Small intestine (tissue), 7 donors: ENCODE data around the gene PCID2. TPM values are rescaled to one million over a fixed set of nuclear protein-coding genes. Genes with fewer than 3 reads are reported as not detected.

Source experiments
- DNase-seq, 2 donors: peaks; one replicate each; pipeline versions ENCODE4 v3.0.0 to v3.0.0-alpha.2; 2013
- FAIRE-seq: peaks from 2 replicates; lab custom pipeline; 2012; peaks lifted over from hg19 to GRCh38; lab: Jason Lieb, UNC
- H3K27ac ChIP-seq, 3 donors: one replicate each; pipeline ENCODE4 v1.5.1; 2013; ENCODE audit warnings: low read length in 2 of 3, mild to moderate bottlenecking in 2 of 3, control low read depth in 1 of 3, inconsistent platforms in 1 of 3, low read depth in 1 of 3, moderate library complexity in 1 of 3
- H3K27me3 ChIP-seq, 3 donors: one replicate each; pipeline ENCODE4 v1.6.1; 2013; ENCODE audit warnings: low read length in 3 of 3, inconsistent platforms in 1 of 3; ENCODE audit not compliant: control insufficient read depth in 3 of 3, insufficient read depth in 3 of 3
- H3K36me3 ChIP-seq, 3 donors: one replicate each; pipeline ENCODE4 v1.6.1; 2013; ENCODE audit warnings: low read length in 3 of 3, inconsistent platforms in 1 of 3, low read depth in 1 of 3, mild to moderate bottlenecking in 1 of 3, moderate library complexity in 1 of 3; ENCODE audit not compliant: control insufficient read depth in 3 of 3, insufficient read depth in 2 of 3
- H3K4me1 ChIP-seq, 3 donors: one replicate each; pipeline ENCODE4 v1.6.1; 2013; ENCODE audit warnings: low read length in 2 of 3, inconsistent platforms in 1 of 3, low read depth in 1 of 3, mild to moderate bottlenecking in 1 of 3, moderate library complexity in 1 of 3; ENCODE audit not compliant: control insufficient read depth in 3 of 3, insufficient read depth in 2 of 3
- H3K4me3 ChIP-seq, 3 donors: one replicate each; pipeline ENCODE4 v1.5.1; 2013; ENCODE audit warnings: low read length in 3 of 3, control low read depth in 1 of 3, inconsistent platforms in 1 of 3, low read depth in 1 of 3, mild to moderate bottlenecking in 1 of 3, moderate library complexity in 1 of 3
- H3K9me3 ChIP-seq, 2 donors: one replicate each; pipeline ENCODE4 v1.6.1; 2013; ENCODE audit warnings: low read depth in 1 of 2, low read length in 1 of 2; ENCODE audit not compliant: control insufficient read depth in 2 of 2, insufficient read depth in 1 of 2
- WGBS, 3 donors: extraction: QIAGEN DNeasy Blood & Tissue Kit; methylation state at CpG; one replicate each; pipeline ENCODE4 v1.1.7; 2013; 5-methylcytosine and 5-hydroxymethylcytosine counted together
- polyA plus RNA-seq, 4 donors: library from polyadenylated mRNA; stranded (reverse) in 3 of 4; unstranded in 1 of 4; fragments of 200-250 nt in 3 of 4; fragments of 120-200 nt in 1 of 4; gene quantifications; one replicate each; pipeline versions ENCODE4 v1.2.1 to v1.2.3, GENCODE V29; 2013
- donor health status: healthy with polysubstance abuse.
- donor health status: control.
- donor health status: control.
- donor health status: Bipolar disorder and iron deficiency.
- donor health status: healthy.

PCID2 gene
- polyA plus RNA-seq, 4 donors = 21.6 to 51.3 (median 30.0) TPM

- peaks cover 0 to 15% (median 2%) of the 10 kb centered on the region in 3 donors for H3K4me1 ChIP-seq
- no peak overlapping the region for H3K4me3 ChIP-seq
- WGBS, 3 donors = 96 to 98% (median 96%) methylated on average over 10 of the region's 10 CpGs
- no peak overlapping the region for H3K27ac ChIP-seq
- no peaks in the 10 kb centered on the region for H3K27me3 ChIP-seq
- DNase-seq (no peak), FAIRE-seq (no peak)
- peaks cover 0 to 31% (median 2%) of the 10 kb centered on the region in 3 donors for H3K36me3 ChIP-seq
- H3K9me3 ChIP-seq = no peaks in the 10 kb centered on the region
Observed at GRCh38 chr13:113211774-113212173, 3.3 kb upstream of the PCID2 start.

GRCh38 chr13:113210833-113211232, 2.4 kb upstream of the PCID2 start:
- H3K4me3 ChIP-seq = peak overlapping the region in 1 of 3 donors; percentile 11

GRCh38 chr13:113209759-113210421, 1.4 kb upstream of the PCID2 start:
- Histone ChIP-seq H3K36me3 (peaks cover 0 to 26% (median 2%) of the 10 kb centered on the region in 3 donors), H3K4me1 (peaks cover 0 to 10% (median 6%) of the 10 kb centered on the region in 3 donors)
- WGBS, 3 donors = 0 to 1% (median 1%) methylated on average over 59 to 67 of the region's 67 CpGs

More at GRCh38 chr13:113210833-113211232, 2.4 kb upstream of the PCID2 start:
- DNase-seq = no peak
- no peak overlapping the region for H3K27ac ChIP-seq
- no peak for FAIRE-seq
- peaks cover 0 to 31% (median 2%) of the 10 kb centered on the region in 3 donors for H3K36me3 ChIP-seq
- H3K9me3 ChIP-seq = no peaks in the 10 kb centered on the region
- no peaks in the 10 kb centered on the region for H3K27me3 ChIP-seq
- WGBS, 3 donors = 92% methylated on average over 6 of the region's 6 CpGs
- H3K4me1 ChIP-seq = peaks cover 0 to 10% (median 4%) of the 10 kb centered on the region in 3 donors

GRCh38 chr13:113209336-113209758, 878 bp upstream of the PCID2 start, which contains the start of gene CUL4A:
CUL4A (plus strand) TSS chr13:113209613; CDS start chr13:113209628, 15 bp downstream.
- WGBS, 3 donors = 0 to 1% (median 1%) methylated on average over 13 to 66 of the region's 66 CpGs
- H3K9me3 ChIP-seq = no peaks in the 10 kb centered on the region

More at GRCh38 chr13:113209759-113210421, 1.4 kb upstream of the PCID2 start:
- peak overlapping the region; percentile 65 to 93 (median 92) for H3K4me3 ChIP-seq
- FAIRE-seq (no peak), DNase-seq (peak; percentile 77 to 87)
- peak overlapping the region; percentile 76 to 96 (median 82) for H3K27ac ChIP-seq
- no peaks in the 10 kb centered on the region for H3K27me3 ChIP-seq
- no peaks in the 10 kb centered on the region for H3K9me3 ChIP-seq

GRCh38 chr13:113207890-113208420, 514 bp downstream of the PCID2 start:
- no peaks in the 10 kb centered on the region for H3K27me3 ChIP-seq
- peak in 1 of 2 donors; percentile 35 for DNase-seq
- no peaks in the 10 kb centered on the region for H3K9me3 ChIP-seq
- no peak for FAIRE-seq
- H3K36me3 ChIP-seq = peaks cover 1 to 30% (median 2%) of the 10 kb centered on the region in 3 donors
- peak overlapping the region; percentile 98 to 100 (median 99) for H3K27ac ChIP-seq
- H3K4me3 ChIP-seq = peak overlapping the region; percentile 75 to 93 (median 85)
- H3K4me1 ChIP-seq = peaks cover 0 to 10% (median 6%) of the 10 kb centered on the region in 3 donors
- WGBS, 3 donors = 0% methylated on average over 26 to 44 of the region's 44 CpGs

More at GRCh38 chr13:113209336-113209758, 878 bp upstream of the PCID2 start, which contains the start of gene CUL4A:
- DNase-seq = peak; percentile 80 to 93
- Histone ChIP-seq H3K27ac (peak within 1 kb of the TSS; percentile 98 to 100 (median 99)), H3K36me3 (peaks cover 1 to 26% (median 2%) of the 10 kb centered on the region in 3 donors), H3K4me3 (peak within 1 kb of the TSS; percentile 85 to 93 (median 92)), H3K27me3 (no peaks in the 10 kb centered on the region), H3K4me1 (peaks cover 0 to 10% (median 6%) of the 10 kb centered on the region in 3 donors)
- no peak for FAIRE-seq

GRCh38 chr13:113207460-113207859, 1.0 kb downstream of the PCID2 start:
- H3K4me3 ChIP-seq = peak overlapping the region in 2 of 3 donors; percentile 85 to 93
- peaks cover 1 to 27% (median 2%) of the 10 kb centered on the region in 3 donors for H3K36me3 ChIP-seq
- no peaks in the 10 kb centered on the region for H3K27me3 ChIP-seq
- FAIRE-seq (no peak), DNase-seq (no peak)
- H3K9me3 ChIP-seq = no peaks in the 10 kb centered on the region
- 23 to 32% (median 28%) methylated on average over 3 of the region's 3 CpGs for WGBS, 3 donors
- H3K27ac ChIP-seq = peak overlapping the region in 1 of 3 donors; percentile 17
- H3K4me1 ChIP-seq = peaks cover 0 to 10% (median 6%) of the 10 kb centered on the region in 3 donors

- DNase-seq (no peak), FAIRE-seq (no peak)
- Histone ChIP-seq H3K27me3 (no peaks in the 10 kb centered on the region), H3K36me3 (peaks cover 0 to 17% (median 1%) of the 10 kb centered on the region in 3 donors), H3K4me3 (no peak overlapping the region), H3K27ac (no peak overlapping the region), H3K9me3 (no peaks in the 10 kb centered on the region), H3K4me1 (peaks cover 0 to 6% (median 4%) of the 10 kb centered on the region in 3 donors)
- 67 to 78% (median 74%) methylated on average over 5 of the region's 5 CpGs for WGBS, 3 donors
Observed at GRCh38 chr13:113205428-113205931, 3.0 kb downstream of the PCID2 start.

GRCh38 chr13:113204378-113204734, 4.1 kb downstream of the PCID2 start:
- no peak for DNase-seq
- Histone ChIP-seq H3K4me3 (no peak overlapping the region), H3K27ac (no peak overlapping the region), H3K4me1 (peaks cover 0 to 6% (median 4%) of the 10 kb centered on the region in 3 donors), H3K9me3 (no peaks in the 10 kb centered on the region), H3K27me3 (no peaks in the 10 kb centered on the region), H3K36me3 (peaks cover 0 to 23% (median 1%) of the 10 kb centered on the region in 3 donors)
- no peak for FAIRE-seq
- 86 to 95% (median 88%) methylated on average over 5 of the region's 5 CpGs for WGBS, 3 donors
